Thyroid gland (tissue), 4 donors: ENCODE data around the gene ASH1L. TPM values are rescaled to one million over a fixed set of nuclear protein-coding genes. Genes with fewer than 3 reads are reported as not detected.
"Not testable (repeated sequence)": the region's sequence is repeated elsewhere in the genome, so short reads cannot be mapped to it uniquely, and the experiment has no call there.

Experiments used
- DNase-seq, 2 donors: peaks; one replicate each; pipeline ENCODE4 v3.0.0-alpha.2; 2019
- H3K27ac ChIP-seq, 3 donors: fragments of 200-600 bp; sonication (generic); 1 replicate in 2 of 3; 2 replicates in 1 of 3; pipeline ENCODE4 v1.5.1; 2016 to 2019; ENCODE audit warnings: mild to moderate bottlenecking in 1 of 3, moderate library complexity in 1 of 3
- H3K27me3 ChIP-seq: fragments of 200-600 bp; sonication (generic); one replicate; pipeline ENCODE4 v1.5.1; 2019
- H3K36me3 ChIP-seq, 2 donors: fragments of 200-600 bp; sonication (generic); one replicate each; pipeline ENCODE4 v1.5.1; 2016 to 2019
- H3K4me1 ChIP-seq, 2 donors: fragments of 200-600 bp; sonication (generic); one replicate each; pipeline ENCODE4 v1.5.1; 2017 to 2019
- H3K4me3 ChIP-seq, 3 donors: fragments of 200-600 bp; sonication (generic); replicated peaks in 1 of 3; 1 replicate in 2 of 3; 2 replicates in 1 of 3; pipeline ENCODE4 v1.5.1; 2016; ENCODE audit warnings: mild to moderate bottlenecking in 1 of 3
- H3K9me3 ChIP-seq: fragments of 200-600 bp; sonication (generic); one replicate; pipeline ENCODE4 v1.5.1; 2017
- POLR2A ChIP-seq, 2 donors: fragments of 450-650 bp; IDR thresholded peaks; one replicate each; pipeline ENCODE4 v1.6.1; 2017; ENCODE audit warnings: antibody characterized with exemption in 2 of 2, mild to moderate bottlenecking in 2 of 2, moderate library complexity in 1 of 2
- WGBS, 2 donors: methylation state at CpG; one replicate each; pipeline ENCODE4 v1.1.5; 2017; 5-methylcytosine and 5-hydroxymethylcytosine counted together
- intact Hi-C: fragments of 100-400 bp; cut with DNase I; formaldehyde crosslinking; loops from one replicate; pipeline ENCODE4 v1.15.1; 2023
- total RNA-seq, 4 donors: library from RNA; depleted of rRNA; stranded (reverse); fragments of >200 nt; gene quantifications; one replicate each; pipeline ENCODE4 v1.2.3, GENCODE V29; 2016
- TF ChIP-seq, protein P1 (sequence below), 6 experiments: fragments of 200-600 bp in 3 of 6; fragments of 450-650 bp in 3 of 6; sonication (generic) in 3 of 6; IDR thresholded peaks; one replicate each; pipeline ENCODE4 v1.5.1; 2016 to 2019; ENCODE audit warnings: antibody characterized with exemption in 6 of 6, mild to moderate bottlenecking in 2 of 6, inconsistent platforms in 1 of 6, moderate library complexity in 1 of 6

Gene ASH1L
- total RNA-seq, 4 donors from 2014 or later = 68.1 to 120 (median 85.2) TPM

DNA sequence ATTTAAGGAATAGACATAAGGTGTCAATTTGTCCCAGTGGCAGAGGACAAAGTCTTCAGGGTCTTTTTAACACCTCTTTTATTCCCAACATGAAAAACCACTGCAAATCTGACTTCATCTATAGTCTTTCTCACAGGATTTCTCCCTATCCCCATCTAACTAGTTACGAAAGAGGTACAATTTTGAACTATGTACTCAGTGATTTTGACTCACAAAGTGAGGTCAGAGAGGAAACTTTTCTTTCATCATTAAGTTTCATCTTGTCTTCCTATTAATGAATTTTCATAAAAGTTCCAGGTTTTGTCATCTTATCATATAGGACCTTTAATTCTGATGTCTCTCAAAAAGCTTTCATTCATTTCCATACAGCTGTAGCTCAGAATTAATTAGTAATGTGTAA lies 63.3 kb downstream of the ASH1L start:
- TF ChIP-seq POLR2A (IDR thresholded peaks at IDR 0.05) = no peak
- TF ChIP-seq, protein P1, sequence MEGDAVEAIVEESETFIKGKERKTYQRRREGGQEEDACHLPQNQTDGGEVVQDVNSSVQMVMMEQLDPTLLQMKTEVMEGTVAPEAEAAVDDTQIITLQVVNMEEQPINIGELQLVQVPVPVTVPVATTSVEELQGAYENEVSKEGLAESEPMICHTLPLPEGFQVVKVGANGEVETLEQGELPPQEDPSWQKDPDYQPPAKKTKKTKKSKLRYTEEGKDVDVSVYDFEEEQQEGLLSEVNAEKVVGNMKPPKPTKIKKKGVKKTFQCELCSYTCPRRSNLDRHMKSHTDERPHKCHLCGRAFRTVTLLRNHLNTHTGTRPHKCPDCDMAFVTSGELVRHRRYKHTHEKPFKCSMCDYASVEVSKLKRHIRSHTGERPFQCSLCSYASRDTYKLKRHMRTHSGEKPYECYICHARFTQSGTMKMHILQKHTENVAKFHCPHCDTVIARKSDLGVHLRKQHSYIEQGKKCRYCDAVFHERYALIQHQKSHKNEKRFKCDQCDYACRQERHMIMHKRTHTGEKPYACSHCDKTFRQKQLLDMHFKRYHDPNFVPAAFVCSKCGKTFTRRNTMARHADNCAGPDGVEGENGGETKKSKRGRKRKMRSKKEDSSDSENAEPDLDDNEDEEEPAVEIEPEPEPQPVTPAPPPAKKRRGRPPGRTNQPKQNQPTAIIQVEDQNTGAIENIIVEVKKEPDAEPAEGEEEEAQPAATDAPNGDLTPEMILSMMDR (IDR thresholded peaks at IDR 0.05) = no peak
- DNase-seq = no peak
- no peaks in the 10 kb centered on the region for H3K9me3 ChIP-seq
- H3K27ac ChIP-seq = no peak overlapping the region
- H3K36me3 ChIP-seq = no peaks in the 10 kb centered on the region
- intact Hi-C loops = no loop called here
- no peak overlapping the region for H3K4me3 ChIP-seq
- peaks cover 10% of the 10 kb centered on the region in 2 donors for H3K4me1 ChIP-seq
- 98% methylated on average over 1 of the region's 1 CpG for WGBS, 2 donors
- H3K27me3 ChIP-seq = no peaks in the 10 kb centered on the region

DNA sequence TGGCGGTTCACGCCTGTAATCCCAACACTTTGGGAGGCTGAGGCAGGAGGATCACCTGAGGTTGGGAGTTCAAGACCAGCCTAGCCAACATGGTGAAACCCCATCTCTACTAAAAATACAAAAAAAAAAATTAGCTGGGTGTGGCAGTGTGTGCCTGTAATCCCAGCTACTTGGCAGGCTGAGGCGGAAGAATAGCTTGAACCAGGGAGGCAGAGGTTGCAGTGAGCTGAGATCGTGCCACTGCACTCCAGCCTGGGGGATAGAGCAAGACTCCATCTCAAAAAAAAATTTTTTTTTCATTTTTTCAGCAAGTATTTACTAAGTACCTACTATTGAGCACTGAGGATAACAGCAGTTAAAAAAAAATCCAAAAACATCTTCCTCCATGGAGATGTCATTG lies 69.0 kb downstream of the ASH1L start:
- H3K27me3 ChIP-seq, H3K9me3 ChIP-seq, H3K4me3 ChIP-seq, DNase-seq, H3K36me3 ChIP-seq, H3K4me1 ChIP-seq, H3K27ac ChIP-seq, intact Hi-C loops: not testable (repeated sequence)
- WGBS, 2 donors = 89 to 93% methylated on average over 4 of the region's 4 CpGs

DNA sequence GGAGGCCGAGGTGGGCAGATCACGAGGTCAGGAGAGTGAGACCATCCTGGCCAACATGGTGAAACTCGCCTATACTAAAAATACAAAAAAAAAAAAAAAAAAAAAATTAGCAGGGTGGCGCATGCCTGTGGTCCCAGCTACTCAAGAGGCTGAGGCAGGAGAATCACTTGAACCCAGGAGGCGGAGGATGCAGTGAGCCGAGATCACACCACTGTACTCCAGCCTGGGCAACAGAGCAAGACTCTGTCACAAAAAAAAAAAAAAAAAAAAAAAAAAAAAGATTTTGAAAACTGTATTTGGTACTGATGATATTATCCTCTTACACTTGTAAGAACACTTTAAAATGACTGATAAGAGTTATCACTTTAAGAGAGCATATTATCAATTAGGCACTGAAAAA lies 74.2 kb downstream of the ASH1L start:
- 97 to 98% methylated on average over 6 of the region's 6 CpGs for WGBS, 2 donors
- H3K27me3 ChIP-seq, H3K36me3 ChIP-seq, H3K27ac ChIP-seq, H3K4me3 ChIP-seq, H3K9me3 ChIP-seq, H3K4me1 ChIP-seq, intact Hi-C loops, DNase-seq: not testable (repeated sequence)

DNA sequence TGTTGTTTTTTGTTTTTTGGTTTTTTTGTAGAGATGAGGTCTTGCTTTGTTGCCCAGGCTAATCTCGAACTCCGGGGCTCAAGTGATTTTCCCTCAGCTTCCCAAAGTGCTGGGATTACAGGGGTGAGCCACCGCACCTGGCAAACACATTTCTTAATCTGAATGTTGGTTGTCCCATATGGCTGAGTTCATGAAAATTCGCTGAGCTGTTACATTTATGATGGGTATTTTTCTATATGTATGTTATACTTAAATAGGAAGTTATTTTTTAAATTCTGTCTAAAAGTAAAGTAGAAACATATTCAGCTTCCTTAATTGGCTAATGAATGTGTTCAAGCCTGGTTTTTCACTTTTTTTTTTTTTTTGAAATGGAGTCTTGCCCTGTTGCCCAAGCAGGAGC lies 75.1 kb downstream of the ASH1L start:
- Histone ChIP-seq H3K27ac (no peak overlapping the region), H3K9me3 (no peaks in the 10 kb centered on the region), H3K36me3 (no peaks in the 10 kb centered on the region), H3K27me3 (no peaks in the 10 kb centered on the region), H3K4me3 (no peak overlapping the region), H3K4me1 (no peaks in the 10 kb centered on the region)
- no peak for TF ChIP-seq POLR2A (IDR thresholded peaks at IDR 0.05)
- TF ChIP-seq, protein P1 (IDR thresholded peaks at IDR 0.05) = no peak
- 97 to 98% methylated on average over 4 of the region's 4 CpGs for WGBS, 2 donors
- DNase-seq = no peak
- intact Hi-C loops = no loop called here

DNA sequence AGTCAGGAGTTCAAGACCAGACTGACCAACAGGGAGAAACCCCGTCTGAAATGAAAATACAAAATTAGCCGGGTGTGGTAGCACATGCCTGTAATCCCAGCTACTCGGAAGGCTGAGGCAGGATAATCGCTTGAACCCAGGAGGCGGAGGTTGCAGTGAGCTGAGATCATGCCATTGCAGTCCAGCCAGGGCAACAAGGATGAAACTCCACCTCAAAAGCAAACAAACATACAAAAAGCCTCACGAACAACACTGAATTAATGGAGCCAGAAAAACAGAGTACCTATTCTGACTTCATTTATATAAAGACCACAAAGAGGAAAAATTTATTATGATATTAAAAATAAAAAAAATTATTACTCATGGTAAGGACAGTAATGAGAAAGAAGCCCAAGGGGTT lies 75.7 kb downstream of the ASH1L start:
- 84 to 91% methylated on average over 6 of the region's 6 CpGs for WGBS, 2 donors
- H3K9me3 ChIP-seq, H3K4me3 ChIP-seq, H3K4me1 ChIP-seq, H3K36me3 ChIP-seq, H3K27ac ChIP-seq, intact Hi-C loops, H3K27me3 ChIP-seq, DNase-seq: not testable (repeated sequence)

DNA sequence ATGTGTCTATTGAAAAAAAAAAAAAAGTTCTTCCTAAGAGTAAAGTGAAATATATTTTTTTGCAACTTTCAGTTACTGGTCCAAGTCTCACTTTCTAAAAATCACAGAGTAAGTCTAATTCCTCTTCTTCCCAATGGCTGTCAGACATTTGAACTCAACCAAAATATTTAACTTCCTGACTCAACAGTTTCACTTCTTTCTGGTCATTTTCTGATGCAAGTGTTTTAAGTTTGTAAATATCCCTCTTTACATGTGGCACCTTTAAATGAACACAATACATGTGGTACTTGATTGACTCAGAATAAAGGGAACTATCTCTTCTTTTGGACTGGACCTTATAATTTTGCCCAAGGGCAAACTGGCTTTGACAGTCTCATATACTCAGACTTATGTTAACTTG lies 76.7 kb downstream of the ASH1L start:
- Histone ChIP-seq H3K9me3 (no peaks in the 10 kb centered on the region), H3K27me3 (no peaks in the 10 kb centered on the region), H3K4me1 (peaks cover 4 to 7% of the 10 kb centered on the region in 2 donors), H3K27ac (no peak overlapping the region), H3K36me3 (no peaks in the 10 kb centered on the region), H3K4me3 (no peak overlapping the region)
- no peak for DNase-seq
- intact Hi-C loops = no loop called here
- TF ChIP-seq POLR2A (IDR thresholded peaks at IDR 0.05) = no peak
- TF ChIP-seq, protein P1 (IDR thresholded peaks at IDR 0.05) = no peak

DNA sequence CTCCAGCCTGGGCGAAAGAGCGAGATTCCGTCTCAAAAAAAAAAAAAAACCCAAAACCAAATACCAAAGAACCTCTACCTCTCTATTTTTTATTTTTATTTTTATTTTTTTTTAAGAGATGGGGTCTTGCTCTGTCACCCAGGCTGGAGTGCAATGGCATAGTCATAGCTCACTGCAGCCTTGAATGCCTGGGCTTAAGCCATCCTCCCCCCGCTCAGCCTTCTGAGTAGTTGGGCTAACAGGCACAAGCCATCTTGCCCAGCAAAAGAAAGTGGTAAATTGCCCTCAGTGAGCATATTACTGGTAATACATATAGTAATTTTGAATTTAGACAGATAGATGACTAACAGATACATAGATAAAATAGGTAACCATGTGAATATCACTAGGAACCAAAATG lies 77.4 kb downstream of the ASH1L start:
- intact Hi-C loops = no loop called here
- TF ChIP-seq, protein P1 (IDR thresholded peaks at IDR 0.05) = no peak
- no peak for TF ChIP-seq POLR2A (IDR thresholded peaks at IDR 0.05)
- Histone ChIP-seq H3K27ac (no peak overlapping the region), H3K9me3 (no peaks in the 10 kb centered on the region), H3K4me1 (peaks cover 4 to 7% of the 10 kb centered on the region in 2 donors), H3K36me3 (no peaks in the 10 kb centered on the region), H3K27me3 (no peaks in the 10 kb centered on the region), H3K4me3 (no peak overlapping the region)
- no peak for DNase-seq
- 97 to 99% methylated on average over 4 of the region's 4 CpGs for WGBS, 2 donors
